ENCODE data around the gene C12orf56. TPM values are rescaled to one million over a fixed set of nuclear protein-coding genes. Genes with fewer than 3 reads are reported as not detected.

C12orf56 gene
- total RNA-seq, 1 experiment from 2014 or later, result 8.1 TPM

DNA sequence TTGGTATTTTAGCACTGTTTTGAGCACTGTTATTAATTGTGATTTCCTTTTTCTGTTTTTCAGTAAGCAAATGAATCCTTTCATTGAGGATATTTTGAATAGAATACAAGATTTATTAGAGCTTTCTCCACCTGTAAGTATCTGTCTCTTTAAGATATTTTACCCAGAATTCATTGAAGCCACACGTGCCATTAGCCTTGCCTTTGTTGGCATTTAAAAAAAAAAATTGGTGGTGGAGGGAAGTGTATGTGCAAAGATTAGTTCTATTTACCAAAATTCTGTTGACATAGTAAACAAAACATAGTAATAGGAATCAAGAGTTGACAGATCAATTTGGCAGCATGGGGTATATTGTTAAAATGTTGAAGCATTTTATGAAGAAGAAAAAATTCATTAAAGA, 37.4 kb upstream of the C12orf56 start:
- H3F3A ChIP-seq (ENCODE audit: low read length, unreplicated experiment), result no peaks in the 10 kb centered on the region
- TF ChIP-seq EZH2phosphoT487 (IDR thresholded peaks at IDR 0.05; ENCODE audit: borderline replicate concordance, low read length), result no peak
- TF ChIP-seq, protein P1, sequence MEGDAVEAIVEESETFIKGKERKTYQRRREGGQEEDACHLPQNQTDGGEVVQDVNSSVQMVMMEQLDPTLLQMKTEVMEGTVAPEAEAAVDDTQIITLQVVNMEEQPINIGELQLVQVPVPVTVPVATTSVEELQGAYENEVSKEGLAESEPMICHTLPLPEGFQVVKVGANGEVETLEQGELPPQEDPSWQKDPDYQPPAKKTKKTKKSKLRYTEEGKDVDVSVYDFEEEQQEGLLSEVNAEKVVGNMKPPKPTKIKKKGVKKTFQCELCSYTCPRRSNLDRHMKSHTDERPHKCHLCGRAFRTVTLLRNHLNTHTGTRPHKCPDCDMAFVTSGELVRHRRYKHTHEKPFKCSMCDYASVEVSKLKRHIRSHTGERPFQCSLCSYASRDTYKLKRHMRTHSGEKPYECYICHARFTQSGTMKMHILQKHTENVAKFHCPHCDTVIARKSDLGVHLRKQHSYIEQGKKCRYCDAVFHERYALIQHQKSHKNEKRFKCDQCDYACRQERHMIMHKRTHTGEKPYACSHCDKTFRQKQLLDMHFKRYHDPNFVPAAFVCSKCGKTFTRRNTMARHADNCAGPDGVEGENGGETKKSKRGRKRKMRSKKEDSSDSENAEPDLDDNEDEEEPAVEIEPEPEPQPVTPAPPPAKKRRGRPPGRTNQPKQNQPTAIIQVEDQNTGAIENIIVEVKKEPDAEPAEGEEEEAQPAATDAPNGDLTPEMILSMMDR (conservative IDR thresholded peaks at IDR 0.05; ENCODE audit: low read depth, low read length), result no peak
- TF ChIP-seq EZH2 (IDR thresholded peaks at IDR 0.05; ENCODE audit: low read length, unreplicated experiment), result no peak
- no peaks in the 10 kb centered on the region for H3K27me3 ChIP-seq (ENCODE audit: low read length)
- H3K9me2 ChIP-seq (replicated peaks; ENCODE audit: low read length), result no peaks in the 10 kb centered on the region
- ATAC-seq (no peak), DNase-seq (no peak)
- H3K4me2 ChIP-seq (ENCODE audit: low read length), result no peak overlapping the region
- H2AFZ ChIP-seq (ENCODE audit: low read length), result no peak overlapping the region
- H3K79me2 ChIP-seq (ENCODE audit: low read length), result 0 out of 2 replicates have a peak, but pooled peaks cover 4% of the 10 kb centered on the region
- intact Hi-C loops (cut with micrococcal nuclease), result loop anchor here (1.0 kb wide), 1 partner anchor 11 kb away; no protein-coding TSS in a partner anchor
- H4K20me1 ChIP-seq (ENCODE audit: low read length), result no peaks in the 10 kb centered on the region
- H3K36me3 ChIP-seq (ENCODE audit: low read depth, low read length), result peaks cover 84% of the 10 kb centered on the region
- no peaks in the 10 kb centered on the region for H3K9me3 ChIP-seq (ENCODE audit: low read length)
- ChIA-PET POLR2A (ENCODE audit: unreplicated experiment) (no interaction called here), CTCF (no interaction called here)
- no peak overlapping the region for H3K4me3 ChIP-seq (ENCODE audit: low read length)
- H3K9ac ChIP-seq (ENCODE audit: low read length), result no peak overlapping the region
- H3K4me1 ChIP-seq (ENCODE audit: insufficient read depth, low read length), result no peaks in the 10 kb centered on the region
- no TSS peak for BruUV-seq (replicated peaks)
- H3K27ac ChIP-seq (ENCODE audit: low read length), result no peak overlapping the region

GRCh38 chr12:64419696-64420095, 29.1 kb upstream of the C12orf56 start:
- POLR2A ChIA-PET (ENCODE audit: unreplicated experiment), result no interaction called here
- no peak for ATAC-seq

GRCh38 chr12:64418209-64418608, 27.7 kb upstream of the C12orf56 start:
- Histone ChIP-seq H3K27me3 (ENCODE audit: low read length) (no peaks in the 10 kb centered on the region), H3K79me2 (ENCODE audit: low read length) (no peaks in the 10 kb centered on the region), H3K4me1 (ENCODE audit: insufficient read depth, low read length) (no peaks in the 10 kb centered on the region), H3F3A (ENCODE audit: low read length, unreplicated experiment) (no peaks in the 10 kb centered on the region), H3K9ac (ENCODE audit: low read length) (no peak overlapping the region), H2AFZ (ENCODE audit: low read length) (no peak overlapping the region), H4K20me1 (ENCODE audit: low read length) (no peaks in the 10 kb centered on the region), H3K9me2 (replicated peaks; ENCODE audit: low read length) (no peaks in the 10 kb centered on the region), H3K4me3 (ENCODE audit: low read length) (no peak overlapping the region), H3K27ac (ENCODE audit: low read length) (no peak overlapping the region), H3K9me3 (ENCODE audit: low read length) (no peaks in the 10 kb centered on the region), H3K4me2 (ENCODE audit: low read length) (no peak overlapping the region), H3K36me3 (ENCODE audit: low read depth, low read length) (peaks cover 90% of the 10 kb centered on the region)
- CTCF ChIA-PET, result no interaction called here
- DNase-seq (no peak), ATAC-seq (no peak)
- no TSS peak for BruUV-seq (replicated peaks)
- POLR2A ChIA-PET (ENCODE audit: unreplicated experiment), result no interaction called here
- TF ChIP-seq, protein P1 (conservative IDR thresholded peaks at IDR 0.05; ENCODE audit: low read depth, low read length), result no peak
- TF ChIP-seq EZH2phosphoT487 (IDR thresholded peaks at IDR 0.05; ENCODE audit: borderline replicate concordance, low read length), result no peak
- no peak for TF ChIP-seq EZH2 (IDR thresholded peaks at IDR 0.05; ENCODE audit: low read length, unreplicated experiment)
- intact Hi-C loops (cut with micrococcal nuclease), result no loop called here

More at GRCh38 chr12:64419696-64420095, 29.1 kb upstream of the C12orf56 start:
- no peak for DNase-seq
- no peak overlapping the region for H3K4me3 ChIP-seq (ENCODE audit: low read length)
- H3K4me1 ChIP-seq (ENCODE audit: insufficient read depth, low read length), result no peaks in the 10 kb centered on the region
- H4K20me1 ChIP-seq (ENCODE audit: low read length), result no peaks in the 10 kb centered on the region
- no peak overlapping the region for H2AFZ ChIP-seq (ENCODE audit: low read length)
- TF ChIP-seq, protein P1 (conservative IDR thresholded peaks at IDR 0.05; ENCODE audit: low read depth, low read length), result no peak
- TF ChIP-seq EZH2phosphoT487 (IDR thresholded peaks at IDR 0.05; ENCODE audit: borderline replicate concordance, low read length) (no peak), EZH2 (IDR thresholded peaks at IDR 0.05; ENCODE audit: low read length, unreplicated experiment) (no peak)
- no peaks in the 10 kb centered on the region for H3K9me3 ChIP-seq (ENCODE audit: low read length)
- intact Hi-C loops (cut with micrococcal nuclease), result no loop called here
- BruUV-seq (replicated peaks), result no TSS peak
- no peaks in the 10 kb centered on the region for H3K79me2 ChIP-seq (ENCODE audit: low read length)
- no peaks in the 10 kb centered on the region for H3K27me3 ChIP-seq (ENCODE audit: low read length)
- H3K36me3 ChIP-seq (ENCODE audit: low read depth, low read length), result peaks cover 89% of the 10 kb centered on the region
- no peaks in the 10 kb centered on the region for H3K9me2 ChIP-seq (replicated peaks; ENCODE audit: low read length)
- CTCF ChIA-PET, result no interaction called here
- no peak overlapping the region for H3K4me2 ChIP-seq (ENCODE audit: low read length)
- H3K9ac ChIP-seq (ENCODE audit: low read length), result no peak overlapping the region
- no peak overlapping the region for H3K27ac ChIP-seq (ENCODE audit: low read length)
- H3F3A ChIP-seq (ENCODE audit: low read length, unreplicated experiment), result no peaks in the 10 kb centered on the region

Measured in PC-3 (cell line).